T-helper 1 cell treated with Interleukin-12 subunit alpha and Interleukin-12 subunit beta and Interleukin-4 antibody, amounts not matched to agents 30 μg/mL and 1 μg/mL, for 36 hours (primary cell): ENCODE results near the gene DHX35.
A peak's percentile ranks its signal among the peaks of the same experiment; 100 is the strongest.

Experiments
- H3K27ac Mint-ChIP-seq: one replicate; pipeline ENCODE4 v1.8.0; 2021; ENCODE audit warnings: mild to moderate bottlenecking, mixed read lengths
- H3K27me3 Mint-ChIP-seq: one replicate; pipeline ENCODE4 v1.8.0; 2021; ENCODE audit warnings: low read depth, mixed read lengths
- H3K36me3 Mint-ChIP-seq: one replicate; pipeline ENCODE4 v1.8.0; 2021; ENCODE audit warnings: low read depth, mixed read lengths
- H3K4me1 Mint-ChIP-seq: one replicate; pipeline ENCODE4 v1.8.0; 2021; ENCODE audit warnings: low read depth, mixed read lengths
- H3K4me3 Mint-ChIP-seq: one replicate; pipeline ENCODE4 v1.8.0; 2021; ENCODE audit warnings: mild to moderate bottlenecking, moderate library complexity, mixed read lengths
- H3K9me3 Mint-ChIP-seq: one replicate; pipeline ENCODE4 v1.8.0; 2021; ENCODE audit warnings: mixed read lengths

DHX35 gene

GRCh38 chr20:39039261-39039660, 77.1 kb downstream of the DHX35 start:
- H3K4me3 Mint-ChIP-seq = no peak overlapping the region
- H3K27ac Mint-ChIP-seq = no peak overlapping the region
- H3K9me3 Mint-ChIP-seq = no peaks in the 10 kb centered on the region
- H3K27me3 Mint-ChIP-seq = no peaks in the 10 kb centered on the region
- H3K36me3 Mint-ChIP-seq = peaks cover 16% of the 10 kb centered on the region
- no peaks in the 10 kb centered on the region for H3K4me1 Mint-ChIP-seq

- no peaks in the 10 kb centered on the region for H3K27me3 Mint-ChIP-seq
- H3K9me3 Mint-ChIP-seq = no peaks in the 10 kb centered on the region
- no peaks in the 10 kb centered on the region for H3K4me1 Mint-ChIP-seq
- H3K36me3 Mint-ChIP-seq = peaks cover 17% of the 10 kb centered on the region
- H3K4me3 Mint-ChIP-seq = no peak overlapping the region
- H3K27ac Mint-ChIP-seq = no peak overlapping the region
Observed at GRCh38 chr20:39040116-39040515, 78.0 kb downstream of the DHX35 start.

- Mint-ChIP-seq H3K4me1 (no peaks in the 10 kb centered on the region), H3K36me3 (peaks cover 14% of the 10 kb centered on the region), H3K9me3 (no peaks in the 10 kb centered on the region), H3K4me3 (no peak overlapping the region), H3K27ac (no peak overlapping the region), H3K27me3 (no peaks in the 10 kb centered on the region)
Observed at GRCh38 chr20:39041067-39041466, 78.9 kb downstream of the DHX35 start.

- Mint-ChIP-seq H3K4me3 (no peak overlapping the region), H3K27ac (no peak overlapping the region), H3K9me3 (no peaks in the 10 kb centered on the region)
Observed at GRCh38 chr20:39042279-39043150, 80.4 kb downstream of the DHX35 start.

GRCh38 chr20:39044501-39044900, 82.4 kb downstream of the DHX35 start:
- H3K36me3 Mint-ChIP-seq = peaks cover 7% of the 10 kb centered on the region
- no peaks in the 10 kb centered on the region for H3K27me3 Mint-ChIP-seq
- no peak overlapping the region for H3K4me3 Mint-ChIP-seq
- no peaks in the 10 kb centered on the region for H3K9me3 Mint-ChIP-seq
- H3K4me1 Mint-ChIP-seq = peaks cover under 1% of the 10 kb centered on the region
- no peak overlapping the region for H3K27ac Mint-ChIP-seq

More at GRCh38 chr20:39042279-39043150, 80.4 kb downstream of the DHX35 start:
- H3K4me1 Mint-ChIP-seq = no peaks in the 10 kb centered on the region
- H3K36me3 Mint-ChIP-seq = peaks cover 9% of the 10 kb centered on the region
- no peaks in the 10 kb centered on the region for H3K27me3 Mint-ChIP-seq

- peaks cover 4% of the 10 kb centered on the region for H3K4me1 Mint-ChIP-seq
- no peaks in the 10 kb centered on the region for H3K27me3 Mint-ChIP-seq
- no peak overlapping the region for H3K4me3 Mint-ChIP-seq
- peaks cover 7% of the 10 kb centered on the region for H3K36me3 Mint-ChIP-seq
- H3K9me3 Mint-ChIP-seq = no peaks in the 10 kb centered on the region
- no peak overlapping the region for H3K27ac Mint-ChIP-seq
Observed at GRCh38 chr20:39045676-39046075, 83.5 kb downstream of the DHX35 start.

- Mint-ChIP-seq H3K9me3 (no peaks in the 10 kb centered on the region), H3K4me1 (peaks cover 4% of the 10 kb centered on the region), H3K27ac (no peak overlapping the region), H3K27me3 (peaks cover 4% of the 10 kb centered on the region), H3K4me3 (no peak overlapping the region), H3K36me3 (peaks cover 7% of the 10 kb centered on the region)
Observed at GRCh38 chr20:39047417-39047985, 85.4 kb downstream of the DHX35 start.

- Mint-ChIP-seq H3K9me3 (no peaks in the 10 kb centered on the region), H3K4me1 (peaks cover 4% of the 10 kb centered on the region), H3K27me3 (peaks cover 8% of the 10 kb centered on the region), H3K36me3 (peaks cover 7% of the 10 kb centered on the region), H3K27ac (no peak overlapping the region), H3K4me3 (no peak overlapping the region)
Observed at GRCh38 chr20:39048000-39048696, 86.0 kb downstream of the DHX35 start.

GRCh38 chr20:39049148-39049547, 87.0 kb downstream of the DHX35 start:
- peaks cover 9% of the 10 kb centered on the region for H3K27me3 Mint-ChIP-seq
- peaks cover 4% of the 10 kb centered on the region for H3K4me1 Mint-ChIP-seq
- no peak overlapping the region for H3K27ac Mint-ChIP-seq
- no peaks in the 10 kb centered on the region for H3K9me3 Mint-ChIP-seq
- peaks cover 1% of the 10 kb centered on the region for H3K36me3 Mint-ChIP-seq
- H3K4me3 Mint-ChIP-seq = no peak overlapping the region

GRCh38 chr20:39049684-39050554, 87.8 kb downstream of the DHX35 start:
- Mint-ChIP-seq H3K27ac (peak overlapping the region; percentile 78), H3K27me3 (peaks cover 9% of the 10 kb centered on the region), H3K36me3 (no peaks in the 10 kb centered on the region), H3K9me3 (no peaks in the 10 kb centered on the region), H3K4me1 (peaks cover 4% of the 10 kb centered on the region), H3K4me3 (peak overlapping the region; percentile 83)

- Mint-ChIP-seq H3K9me3 (no peaks in the 10 kb centered on the region), H3K4me3 (peak overlapping the region; percentile 83), H3K4me1 (peaks cover 4% of the 10 kb centered on the region), H3K27ac (no peak overlapping the region), H3K27me3 (peaks cover 9% of the 10 kb centered on the region), H3K36me3 (no peaks in the 10 kb centered on the region)
Observed at GRCh38 chr20:39050555-39050902, 88.4 kb downstream of the DHX35 start.

- H3K36me3 Mint-ChIP-seq = no peaks in the 10 kb centered on the region
- peaks cover 4% of the 10 kb centered on the region for H3K4me1 Mint-ChIP-seq
- peaks cover 17% of the 10 kb centered on the region for H3K27me3 Mint-ChIP-seq
- H3K9me3 Mint-ChIP-seq = no peaks in the 10 kb centered on the region
- no peak overlapping the region for H3K27ac Mint-ChIP-seq
- no peak overlapping the region for H3K4me3 Mint-ChIP-seq
Observed at GRCh38 chr20:39052676-39053075, 90.5 kb downstream of the DHX35 start.

- no peaks in the 10 kb centered on the region for H3K9me3 Mint-ChIP-seq
- no peak overlapping the region for H3K27ac Mint-ChIP-seq
- no peaks in the 10 kb centered on the region for H3K36me3 Mint-ChIP-seq
- no peak overlapping the region for H3K4me3 Mint-ChIP-seq
- H3K27me3 Mint-ChIP-seq = peaks cover 14% of the 10 kb centered on the region
- no peaks in the 10 kb centered on the region for H3K4me1 Mint-ChIP-seq
Observed at GRCh38 chr20:39057143-39057542, 95.0 kb downstream of the DHX35 start.

GRCh38 chr20:39057911-39058310, 95.8 kb downstream of the DHX35 start:
- no peak overlapping the region for H3K4me3 Mint-ChIP-seq
- no peak overlapping the region for H3K27ac Mint-ChIP-seq
- H3K27me3 Mint-ChIP-seq = peaks cover 12% of the 10 kb centered on the region
- no peaks in the 10 kb centered on the region for H3K4me1 Mint-ChIP-seq
- no peaks in the 10 kb centered on the region for H3K36me3 Mint-ChIP-seq
- H3K9me3 Mint-ChIP-seq = no peaks in the 10 kb centered on the region
